Sigmoid colon (tissue), 4 donors: ENCODE results near the gene EPB41L4B.

ENCODE experiments used
- EP300 ChIP-seq, 4 donors: sonication (generic); formaldehyde crosslinking; IDR thresholded peaks; one replicate each; pipeline ENCODE4 v1.6.1; 2017; ENCODE audit warnings: antibody characterized with exemption in 4 of 4
- POLR2A ChIP-seq, 2 donors: fragments of 450-650 bp; IDR thresholded peaks; one replicate each; pipeline ENCODE4 v1.6.1; 2016; ENCODE audit warnings: antibody characterized with exemption in 2 of 2, mild to moderate bottlenecking in 2 of 2, moderate library complexity in 2 of 2
- POLR2AphosphoS5 ChIP-seq, 4 donors: sonication (generic); formaldehyde crosslinking; IDR thresholded peaks; one replicate each; pipeline ENCODE4 v1.6.1; 2017; ENCODE audit warnings: antibody characterized with exemption in 4 of 4
- TF ChIP-seq, protein P1 (sequence below), 4 experiments: fragments of 450-650 bp in 3 of 4; fragments of 200-600 bp in 1 of 4; IDR thresholded peaks; one replicate each; pipeline ENCODE4 v1.5.1; 2016 to 2019; ENCODE audit warnings: antibody characterized with exemption in 4 of 4, mild to moderate bottlenecking in 3 of 4, moderate library complexity in 2 of 4

- TF ChIP-seq, protein P1, sequence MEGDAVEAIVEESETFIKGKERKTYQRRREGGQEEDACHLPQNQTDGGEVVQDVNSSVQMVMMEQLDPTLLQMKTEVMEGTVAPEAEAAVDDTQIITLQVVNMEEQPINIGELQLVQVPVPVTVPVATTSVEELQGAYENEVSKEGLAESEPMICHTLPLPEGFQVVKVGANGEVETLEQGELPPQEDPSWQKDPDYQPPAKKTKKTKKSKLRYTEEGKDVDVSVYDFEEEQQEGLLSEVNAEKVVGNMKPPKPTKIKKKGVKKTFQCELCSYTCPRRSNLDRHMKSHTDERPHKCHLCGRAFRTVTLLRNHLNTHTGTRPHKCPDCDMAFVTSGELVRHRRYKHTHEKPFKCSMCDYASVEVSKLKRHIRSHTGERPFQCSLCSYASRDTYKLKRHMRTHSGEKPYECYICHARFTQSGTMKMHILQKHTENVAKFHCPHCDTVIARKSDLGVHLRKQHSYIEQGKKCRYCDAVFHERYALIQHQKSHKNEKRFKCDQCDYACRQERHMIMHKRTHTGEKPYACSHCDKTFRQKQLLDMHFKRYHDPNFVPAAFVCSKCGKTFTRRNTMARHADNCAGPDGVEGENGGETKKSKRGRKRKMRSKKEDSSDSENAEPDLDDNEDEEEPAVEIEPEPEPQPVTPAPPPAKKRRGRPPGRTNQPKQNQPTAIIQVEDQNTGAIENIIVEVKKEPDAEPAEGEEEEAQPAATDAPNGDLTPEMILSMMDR (IDR thresholded peaks at IDR 0.05): no peak
- no peak for TF ChIP-seq POLR2A (IDR thresholded peaks at IDR 0.05)
- TF ChIP-seq EP300 (IDR thresholded peaks at IDR 0.05): no peak
- no peak for TF ChIP-seq POLR2AphosphoS5 (IDR thresholded peaks at IDR 0.05)
Observed at GRCh38 chr9:109301012-109301411, 19.8 kb downstream of the EPB41L4B start.
